Endothelial cell (in vitro differentiated cells): ENCODE measurements around the gene RAD23B. TPM values are rescaled to one million over a fixed set of nuclear protein-coding genes. Genes with fewer than 3 reads are reported as not detected.

ENCODE experiments used
- DNase-seq: peaks from one replicate; pipeline ENCODE4 v3.0.0; 2021; ENCODE audit warnings: low spot score
- H3K27ac Mint-ChIP-seq: one replicate; pipeline ENCODE4 v1.8.0; 2021; ENCODE audit warnings: mixed read lengths, inconsistent platforms; ENCODE audit not compliant: unreplicated experiment
- H3K27me3 Mint-ChIP-seq: one replicate; pipeline ENCODE4 v1.8.0; 2021; ENCODE audit warnings: mild to moderate bottlenecking, moderate library complexity, mixed read lengths, inconsistent platforms; ENCODE audit not compliant: unreplicated experiment
- H3K36me3 Mint-ChIP-seq: one replicate; pipeline ENCODE4 v1.8.0; 2021; ENCODE audit warnings: mild to moderate bottlenecking, low read depth, mixed read lengths, inconsistent platforms; ENCODE audit not compliant: unreplicated experiment
- H3K4me1 Mint-ChIP-seq: one replicate; pipeline ENCODE4 v1.8.0; 2021; ENCODE audit warnings: mild to moderate bottlenecking, mixed read lengths, inconsistent platforms; ENCODE audit not compliant: unreplicated experiment
- H3K4me3 Mint-ChIP-seq: one replicate; pipeline ENCODE4 v1.8.0; 2021; ENCODE audit warnings: mild to moderate bottlenecking, mixed read lengths, inconsistent platforms; ENCODE audit not compliant: unreplicated experiment
- H3K9me3 Mint-ChIP-seq: one replicate; pipeline ENCODE4 v1.8.0; 2021; ENCODE audit warnings: mixed read lengths, inconsistent platforms; ENCODE audit not compliant: unreplicated experiment
- total RNA-seq: library from RNA; stranded (reverse); fragmentation: NEBNext Ultra II Directional; extraction: Animal tissue kit (Norgen Biotek cat#: 25700); gene quantifications from one replicate; pipeline ENCODE4 v1.2.1, GENCODE V29; 2021; ENCODE audit not compliant: unreplicated experiment
- TF ChIP-seq, protein P1 (sequence below): fragments of 200-600 bp; sonication (generic); IDR thresholded peaks from one replicate; pipeline ENCODE4 v1.5.0; 2021; ENCODE audit warnings: antibody characterized with exemption; ENCODE audit not compliant: unreplicated experiment

RAD23B gene
- total RNA-seq, 1 donor from 2014 or later = 116 TPM

DNA sequence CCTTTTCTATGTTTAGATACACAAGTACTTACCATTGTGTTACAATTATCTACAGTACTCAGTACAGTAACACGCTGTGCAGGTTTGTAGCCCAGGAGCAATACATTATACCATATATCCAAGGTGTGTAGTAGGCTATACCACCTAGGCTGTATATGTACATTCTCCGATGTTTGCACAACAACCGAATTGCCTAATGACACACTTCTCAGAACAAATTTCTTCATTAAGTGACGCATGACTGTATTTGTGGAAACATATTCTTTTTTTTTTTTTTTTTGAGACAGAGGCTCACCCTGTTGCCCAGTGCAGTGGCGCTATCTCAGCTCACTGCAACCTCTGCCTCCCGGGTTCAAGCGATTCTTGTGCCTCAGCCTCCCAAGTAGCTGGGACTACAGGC, 4.0 kb upstream of the RAD23B start:
- H3K9me3 Mint-ChIP-seq = no peaks in the 10 kb centered on the region
- H3K27me3 Mint-ChIP-seq = peaks cover 16% of the 10 kb centered on the region
- no peak overlapping the region for H3K27ac Mint-ChIP-seq
- no peak overlapping the region for H3K4me3 Mint-ChIP-seq
- TF ChIP-seq, protein P1, sequence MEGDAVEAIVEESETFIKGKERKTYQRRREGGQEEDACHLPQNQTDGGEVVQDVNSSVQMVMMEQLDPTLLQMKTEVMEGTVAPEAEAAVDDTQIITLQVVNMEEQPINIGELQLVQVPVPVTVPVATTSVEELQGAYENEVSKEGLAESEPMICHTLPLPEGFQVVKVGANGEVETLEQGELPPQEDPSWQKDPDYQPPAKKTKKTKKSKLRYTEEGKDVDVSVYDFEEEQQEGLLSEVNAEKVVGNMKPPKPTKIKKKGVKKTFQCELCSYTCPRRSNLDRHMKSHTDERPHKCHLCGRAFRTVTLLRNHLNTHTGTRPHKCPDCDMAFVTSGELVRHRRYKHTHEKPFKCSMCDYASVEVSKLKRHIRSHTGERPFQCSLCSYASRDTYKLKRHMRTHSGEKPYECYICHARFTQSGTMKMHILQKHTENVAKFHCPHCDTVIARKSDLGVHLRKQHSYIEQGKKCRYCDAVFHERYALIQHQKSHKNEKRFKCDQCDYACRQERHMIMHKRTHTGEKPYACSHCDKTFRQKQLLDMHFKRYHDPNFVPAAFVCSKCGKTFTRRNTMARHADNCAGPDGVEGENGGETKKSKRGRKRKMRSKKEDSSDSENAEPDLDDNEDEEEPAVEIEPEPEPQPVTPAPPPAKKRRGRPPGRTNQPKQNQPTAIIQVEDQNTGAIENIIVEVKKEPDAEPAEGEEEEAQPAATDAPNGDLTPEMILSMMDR = no peak
- H3K4me1 Mint-ChIP-seq = peaks cover 14% of the 10 kb centered on the region
- peaks cover 4% of the 10 kb centered on the region for H3K36me3 Mint-ChIP-seq
- no peak for DNase-seq

DNA sequence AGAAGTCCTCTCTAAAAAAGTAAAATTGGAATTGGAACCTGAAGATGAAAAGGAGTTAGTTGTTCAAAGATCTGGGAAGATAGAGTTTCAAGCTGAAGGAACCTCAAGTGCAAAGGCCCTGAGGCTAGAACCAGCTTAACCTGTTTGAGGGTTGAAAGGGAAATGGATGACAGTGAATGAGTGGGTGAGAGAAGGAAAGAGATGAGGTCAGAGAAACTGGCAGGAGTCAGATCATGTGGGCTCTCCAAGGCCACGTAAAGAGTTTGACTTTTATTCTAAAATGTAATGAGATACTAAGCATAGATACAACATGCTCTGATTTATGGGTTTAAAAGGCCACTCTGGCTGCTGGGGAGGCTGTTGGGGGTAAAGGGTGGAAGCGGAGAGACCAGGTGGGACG, 2.5 kb upstream of the RAD23B start:
- TF ChIP-seq, protein P1 = no peak
- peaks cover 19% of the 10 kb centered on the region for H3K4me1 Mint-ChIP-seq
- no peak for DNase-seq
- peaks cover 17% of the 10 kb centered on the region for H3K27me3 Mint-ChIP-seq
- peaks cover 4% of the 10 kb centered on the region for H3K36me3 Mint-ChIP-seq
- peak overlapping the region; percentile 3 for H3K27ac Mint-ChIP-seq
- peak overlapping the region; percentile 64 for H3K4me3 Mint-ChIP-seq
- H3K9me3 Mint-ChIP-seq = no peaks in the 10 kb centered on the region

DNA sequence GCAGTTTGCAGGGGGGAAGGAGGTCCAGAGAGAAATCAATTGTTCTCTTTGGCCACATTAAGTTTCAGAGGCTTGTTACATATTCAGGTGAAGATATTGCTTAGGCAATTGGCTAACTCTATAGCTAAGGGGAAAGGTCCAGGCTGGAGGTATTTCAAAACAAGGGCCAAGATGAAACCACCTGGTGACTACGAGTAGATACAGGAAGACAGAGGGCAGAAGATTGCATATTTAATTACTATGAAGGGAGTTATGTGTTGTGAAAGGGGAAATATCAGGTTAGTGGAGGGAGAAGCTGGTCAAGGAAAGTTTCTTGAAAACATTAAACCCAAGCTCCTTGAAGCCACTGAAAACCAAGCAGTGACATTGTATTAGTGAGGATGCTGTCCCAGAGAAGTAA, 1.9 kb upstream of the RAD23B start:
- Mint-ChIP-seq H3K4me3 (peak overlapping the region; percentile 64), H3K27ac (no peak overlapping the region), H3K4me1 (peaks cover 25% of the 10 kb centered on the region), H3K9me3 (no peaks in the 10 kb centered on the region), H3K27me3 (peaks cover 17% of the 10 kb centered on the region), H3K36me3 (peaks cover 4% of the 10 kb centered on the region)
- TF ChIP-seq, protein P1 = no peak
- no peak for DNase-seq

DNA sequence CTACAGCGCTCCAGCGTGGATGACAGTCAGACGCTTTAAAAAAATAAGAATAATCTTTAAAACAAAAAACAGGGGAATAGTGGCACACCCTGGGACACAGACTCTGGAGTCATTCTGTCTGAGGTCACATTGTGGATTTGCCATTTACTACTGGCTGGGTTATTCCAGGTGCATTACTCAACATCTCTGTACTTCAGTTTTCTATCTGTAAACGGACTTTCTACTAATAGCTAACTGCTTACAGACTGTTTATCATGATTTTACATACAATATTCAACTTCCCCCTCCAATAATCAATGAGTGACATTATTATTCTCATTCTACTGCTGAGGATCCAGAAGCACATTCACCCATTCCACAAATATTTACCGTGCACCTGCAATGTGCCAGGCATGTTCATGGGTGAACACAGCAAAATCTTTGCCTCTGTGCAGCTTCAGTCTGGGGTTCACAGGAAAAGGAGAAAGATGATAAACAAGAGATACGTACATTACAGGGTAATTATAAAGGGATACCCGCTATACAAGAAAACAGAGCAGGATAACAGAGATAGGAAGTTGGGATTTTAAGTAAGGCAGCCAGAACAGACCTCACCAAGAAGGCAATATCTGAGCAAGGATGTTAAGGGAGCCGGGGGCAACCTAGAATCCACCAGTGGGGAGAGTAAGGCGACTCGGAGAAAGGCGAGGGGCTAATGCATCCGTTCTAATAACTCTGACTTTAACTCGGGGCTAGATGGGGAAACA, 984 bp upstream of the RAD23B start:
- TF ChIP-seq, protein P1 = no peak
- Mint-ChIP-seq H3K27ac (peak overlapping the region; percentile 57), H3K4me1 (peaks cover 28% of the 10 kb centered on the region), H3K9me3 (no peaks in the 10 kb centered on the region), H3K4me3 (peak overlapping the region; percentile 88), H3K27me3 (peaks cover 17% of the 10 kb centered on the region), H3K36me3 (peaks cover 4% of the 10 kb centered on the region)
- DNase-seq = no peak
